GM23248 (cell line): ENCODE results near the gene DOCK9. TPM values are rescaled to one million over a fixed set of nuclear protein-coding genes. Genes with fewer than 3 reads are reported as not detected.

Source experiments
- DNase-seq: peaks from one replicate; pipeline ENCODE4 v3.0.0-alpha.2; 2015
- H2AFZ ChIP-seq: fragments of 200-600 bp; sonication (generic); 2 replicates; pipeline ENCODE4 v1.6.1; 2016; ENCODE audit warnings: antibody characterized with exemption
- H3F3A ChIP-seq: fragments of 200-600 bp; sonication (generic); 2 replicates; pipeline ENCODE4 v1.6.1; 2016; ENCODE audit warnings: mild to moderate bottlenecking, antibody characterized with exemption, mixed run types; ENCODE audit not compliant: insufficient read depth
- H3K27ac ChIP-seq: fragments of 200-600 bp; sonication (generic); 2 replicates; pipeline ENCODE4 v1.5.1; 2016; ENCODE audit warnings: mild to moderate bottlenecking
- H3K27me3 ChIP-seq: fragments of 200-600 bp; sonication (generic); replicated peaks from 2 replicates; pipeline ENCODE4 v1.6.1; 2016; ENCODE audit warnings: mild to moderate bottlenecking; ENCODE audit not compliant: insufficient read depth
- H3K36me3 ChIP-seq: fragments of 200-600 bp; sonication (generic); 2 replicates; pipeline ENCODE4 v1.6.1; 2016; ENCODE audit warnings: low read depth, mild to moderate bottlenecking
- H3K4me1 ChIP-seq: fragments of 200-600 bp; sonication (generic); 2 replicates; pipeline ENCODE4 v1.6.1; 2016; ENCODE audit warnings: mild to moderate bottlenecking; ENCODE audit not compliant: insufficient read depth
- H3K4me2 ChIP-seq: fragments of 200-600 bp; sonication (generic); one replicate; pipeline ENCODE4 v1.6.1; 2016; ENCODE audit warnings: mild to moderate bottlenecking; ENCODE audit not compliant: unreplicated experiment
- H3K4me3 ChIP-seq: fragments of 200-600 bp; sonication (generic); 2 replicates; pipeline ENCODE4 v1.5.1; 2016; ENCODE audit warnings: mild to moderate bottlenecking
- H3K79me2 ChIP-seq: fragments of 200-600 bp; sonication (generic); 2 replicates; pipeline ENCODE4 v1.6.1; 2016; ENCODE audit warnings: mild to moderate bottlenecking; ENCODE audit not compliant: insufficient read depth
- H3K9ac ChIP-seq: fragments of 200-600 bp; sonication (generic); 2 replicates; pipeline ENCODE4 v1.6.1; 2016; ENCODE audit warnings: mild to moderate bottlenecking
- H3K9me2 ChIP-seq: fragments of 200-600 bp; sonication (generic); 2 replicates; pipeline ENCODE4 v1.6.1; 2016; ENCODE audit warnings: mixed run types, mild to moderate bottlenecking, moderate library complexity; ENCODE audit not compliant: insufficient read depth
- H3K9me3 ChIP-seq: fragments of 200-600 bp; sonication (generic); one replicate; pipeline ENCODE4 v1.6.1; 2017; ENCODE audit warnings: low read depth
- H4K20me1 ChIP-seq: fragments of 200-600 bp; sonication (generic); 2 replicates; pipeline ENCODE4 v1.6.0; 2016; ENCODE audit not compliant: insufficient read depth
- EZH2 ChIP-seq: fragments of 200-600 bp; sonication (generic); IDR thresholded peaks from 2 replicates; pipeline ENCODE4 v1.6.1; 2018; ENCODE audit warnings: antibody characterized with exemption, mild to moderate bottlenecking; ENCODE audit not compliant: insufficient read depth, poor library complexity, severe bottlenecking
- EZH2phosphoT487 ChIP-seq: fragments of 200-600 bp; sonication (generic); IDR thresholded peaks from 2 replicates; pipeline ENCODE4 v1.6.1; 2018; ENCODE audit warnings: antibody characterized with exemption, moderate library complexity, mild to moderate bottlenecking, low read depth; ENCODE audit not compliant: insufficient read depth
- WGBS, 2 experiments: methylation state at CpG; one replicate each; pipeline ENCODE4 v1.1.6; 2015 to 2017; ENCODE audit warnings: low lambda C conversion rate in 2 of 2, low coverage in 1 of 2; ENCODE audit errors: missing lambda C conversion rate in 2 of 2; 5-methylcytosine and 5-hydroxymethylcytosine counted together
- in situ Hi-C: fragments of 300-500 bp; cut with MboI; formaldehyde crosslinking; loops from 2 replicates; pipeline ENCODE4 v1.15.0; 2020
- polyA plus RNA-seq: library from polyadenylated mRNA; unstranded; fragments of >200 nt; fragmentation: Nextera tagmentation; extraction: Ambion mirVana; gene quantifications from 2 replicates; pipeline ENCODE4 v1.2.1, GENCODE V29; 2016
- small RNA-seq: library from RNA; depleted of rRNA; stranded (forward); fragments of <200 nt; gene quantifications from one replicate; pipeline ENCODE3, GENCODE V24; 2014; ENCODE audit warnings: low read depth, low replicate concordance
- total RNA-seq: library from RNA; depleted of rRNA; stranded (reverse); fragments of >200 nt; shearing (Covaris generic); gene quantifications from 2 replicates; pipeline ENCODE4 v1.2.3, GENCODE V29; 2014; rRNA removed

Gene DOCK9
- total and polyA plus RNA-seq, 2 experiments from 2014 or later, result 3.2 to 21.2 TPM

DNA sequence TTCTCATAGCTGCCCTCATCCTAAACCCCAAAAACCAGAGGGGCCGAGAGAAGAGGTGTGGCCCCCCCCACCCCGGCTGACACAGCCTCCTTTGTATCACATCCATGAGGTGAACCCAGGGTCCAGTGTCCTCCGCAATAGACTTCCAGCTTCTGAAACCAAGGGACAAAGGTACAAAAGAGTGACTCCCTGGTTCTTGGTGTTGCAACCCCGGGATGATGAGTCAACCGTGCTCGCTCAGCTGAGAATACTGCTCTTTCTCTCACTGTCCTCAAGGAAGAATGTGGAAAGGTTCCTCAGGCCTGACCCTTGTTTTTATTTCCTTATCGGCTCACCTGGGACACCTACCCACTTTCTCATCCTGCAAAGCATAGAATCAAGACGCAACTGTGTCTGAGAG, 230.9 kb downstream of the DOCK9 start:
- TF ChIP-seq EZH2phosphoT487 (no peak), EZH2 (no peak)
- DNase-seq, result peak; percentile 75
- H3K4me2 ChIP-seq, result no peak overlapping the region
- 60 to 61% methylated on average over 8 of the region's 8 CpGs for WGBS, 2 experiments
- H3K79me2 ChIP-seq, result no peaks in the 10 kb centered on the region
- H3K27ac ChIP-seq, result no peak overlapping the region
- H3K27me3 ChIP-seq, result peaks cover 13% of the 10 kb centered on the region; the same call in 1 of the 2 replicates
- H3K36me3 ChIP-seq, result no peaks in the 10 kb centered on the region
- H3K4me1 ChIP-seq, result peaks cover 5% of the 10 kb centered on the region
- no peaks in the 10 kb centered on the region for H3K9me2 ChIP-seq
- in situ Hi-C loops, result no loop called here
- no peak overlapping the region for H2AFZ ChIP-seq
- no peaks in the 10 kb centered on the region for H3K9me3 ChIP-seq
- H4K20me1 ChIP-seq, result no peaks in the 10 kb centered on the region
- no peak overlapping the region for H3K9ac ChIP-seq
- H3F3A ChIP-seq, result peaks cover 4% of the 10 kb centered on the region; the same call in 1 of the 2 replicates
- no peak overlapping the region for H3K4me3 ChIP-seq

Small RNAs within 50 kb of the gene (small RNA-seq; reads per million reads assigned to genes)
- gene AL161420.1 (not detected), gene RNU6-83P (not detected)

Other genes starting within 250 kb of the DOCK9 start
- not detected in 2 replicates for gene SLC15A1, start 225.4 kb downstream of the DOCK9 start, total RNA-seq
- gene SLC15A1, start 225.4 kb downstream of the DOCK9 start, polyA plus RNA-seq, result not detected in 2 replicates
- 44.8 and 66.1 TPM in 2 replicates for gene UBAC2, start 222.8 kb upstream of the DOCK9 start, total RNA-seq
- gene UBAC2, start 222.8 kb upstream of the DOCK9 start, polyA plus RNA-seq, result 95.9 and 96.5 TPM in 2 replicates